GM12878 (cell line): ENCODE results near the gene PTPDC1. TPM values are rescaled to one million over a fixed set of nuclear protein-coding genes. Genes with fewer than 3 reads are reported as not detected.

Source experiments
- ATAC-seq: fragments of 200-7000 bp; cut with Tn5 transposase; 3 replicates; pipeline ENCODE4 v1.9.1; 2020; ENCODE audit warnings: mild to moderate bottlenecking, moderate library complexity
- BruUV-seq: library from RNA; stranded (reverse); fragments of 400-500 nt; replicated peaks from 2 replicates; lab custom pipeline; 2021; lab: Mats Ljungman, UMichigan
- CTCF ChIA-PET: fragments of 300-600 bp; sonication (Branson Sonifier 250); formaldehyde crosslinking; extraction: SDS; loops from one replicate; lab custom pipeline; 2021; ENCODE audit warnings: inconsistent platforms; lab: Yijun Ruan, JAX
- POLR2A ChIA-PET: fragments of 350-600 bp; formaldehyde crosslinking; extraction: SDS; loops from one replicate; lab custom pipeline; 2021; ENCODE audit warnings: inconsistent platforms; lab: Charles Lee
- RAD21 ChIA-PET: fragments of 300-600 bp; sonication (Branson Sonifier 250); formaldehyde crosslinking; loops from one replicate; lab custom pipeline; 2023; ENCODE audit warnings: antibody characterized with exemption; ENCODE audit not compliant: unreplicated experiment; lab: Charles Lee
- SMC1A ChIA-PET: fragments of 300-600 bp; sonication (Branson Sonifier 250); formaldehyde crosslinking; loops from one replicate; lab custom pipeline; 2023; ENCODE audit not compliant: unreplicated experiment, uncharacterized antibody; lab: Charles Lee
- DNase-seq: peaks from one replicate; pipeline ENCODE4 v3.0.0-alpha.2; 2011; ENCODE audit warnings: low read depth, low spot score
- FAIRE-seq: peaks from 3 replicates; lab custom pipeline; 2011; peaks lifted over from hg19 to GRCh38; lab: Jason Lieb, UNC
- H2AFZ ChIP-seq: 2 replicates; pipeline ENCODE4 v1.6.0; 2011; ENCODE audit warnings: low read depth, low read length, control low read depth; ENCODE audit not compliant: control insufficient read depth
- H3K27ac ChIP-seq: 2 replicates; pipeline ENCODE4 v1.5.1; 2011; ENCODE audit warnings: control low read depth; ENCODE audit not compliant: control insufficient read depth, insufficient read depth
- H3K27me3 ChIP-seq, 2 experiments: replicated peaks in 1 of 2; 2 replicates each; pipeline versions ENCODE4 v1.6.0 to v1.6.1; 2011; ENCODE audit warnings: low read length in 1 of 2; ENCODE audit not compliant: control insufficient read depth in 2 of 2, insufficient read depth in 2 of 2
- H3K36me3 ChIP-seq, 2 experiments: 2 replicates each; pipeline ENCODE4 v1.5.1; 2011; ENCODE audit warnings: low read length in 1 of 2; ENCODE audit not compliant: control insufficient read depth in 2 of 2, insufficient read depth in 2 of 2
- H3K4me1 ChIP-seq: 2 replicates; pipeline ENCODE4 v1.6.1; 2011; ENCODE audit warnings: mild to moderate bottlenecking, low read length, moderate library complexity, mixed read lengths; ENCODE audit not compliant: control insufficient read depth, insufficient read depth
- H3K4me2 ChIP-seq: 2 replicates; pipeline ENCODE4 v1.6.0; 2011; ENCODE audit warnings: control low read depth; ENCODE audit not compliant: control insufficient read depth, insufficient read depth
- H3K4me3 ChIP-seq: fragments of 200-600 bp; sonication (generic); 2 replicates; pipeline ENCODE4 v1.5.1; 2016
- H3K79me2 ChIP-seq: 2 replicates; pipeline ENCODE4 v1.6.0; 2011; ENCODE audit warnings: low read length; ENCODE audit not compliant: control insufficient read depth, insufficient read depth
- H3K9ac ChIP-seq: 2 replicates; pipeline ENCODE4 v1.8.0; 2011; ENCODE audit warnings: low read length, control low read depth, mixed read lengths; ENCODE audit not compliant: control insufficient read depth, insufficient read depth
- H3K9me3 ChIP-seq: replicated peaks from 3 replicates; pipeline ENCODE4 v1.5.1; 2011; ENCODE audit warnings: mild to moderate bottlenecking, low read length; ENCODE audit not compliant: control insufficient read depth, insufficient read depth
- H4K20me1 ChIP-seq: 2 replicates; pipeline ENCODE4 v1.6.0; 2011; ENCODE audit not compliant: control insufficient read depth, insufficient read depth
- BCL11A ChIP-seq: IDR thresholded peaks from 2 replicates; pipeline ENCODE4 v1.6.1; 2011; ENCODE audit warnings: low read depth, low read length
- CBX5 ChIP-seq: sonication (generic); IDR thresholded peaks from 2 replicates; pipeline ENCODE4 v1.6.1; 2016; ENCODE audit warnings: low read depth, moderate library complexity, mild to moderate bottlenecking, inconsistent platforms
- CHD2 ChIP-seq: IDR thresholded peaks from 2 replicates; pipeline ENCODE4 v1.6.1; 2011; ENCODE audit warnings: low read depth, low read length, improper control_type of control experiment, borderline replicate concordance
- CHD4 ChIP-seq: fragments of 200-600 bp; sonication (generic); IDR thresholded peaks from 2 replicates; pipeline ENCODE4 v1.6.1; 2016; ENCODE audit warnings: mild to moderate bottlenecking
- EZH2 ChIP-seq: IDR thresholded peaks from 2 replicates; pipeline ENCODE4 v1.6.1; 2012; ENCODE audit warnings: low read depth, mild to moderate bottlenecking, control low read depth, inconsistent platforms, low read length, borderline replicate concordance; ENCODE audit not compliant: control insufficient read depth
- MEF2A ChIP-seq: IDR thresholded peaks from 2 replicates; pipeline ENCODE4 v1.6.1; 2011; ENCODE audit warnings: low read depth, mild to moderate bottlenecking, low read length, moderate library complexity; ENCODE audit not compliant: insufficient read depth
- MYC ChIP-seq: IDR thresholded peaks from 2 replicates; pipeline ENCODE4 v1.6.1; 2011; ENCODE audit warnings: mild to moderate bottlenecking, low read length, moderate library complexity, inconsistent platforms; ENCODE audit not compliant: insufficient read depth, insufficient replicate concordance, insufficient read length, severe bottlenecking
- NR2C2 ChIP-seq: IDR thresholded peaks from 2 replicates; pipeline ENCODE4 v1.6.1; 2011; ENCODE audit warnings: borderline replicate concordance, low read depth; ENCODE audit not compliant: control insufficient read depth, insufficient read length
- PML ChIP-seq: IDR thresholded peaks from 2 replicates; pipeline ENCODE4 v1.6.1; 2012; ENCODE audit warnings: low read length, inconsistent platforms
- STAT1 ChIP-seq: fragments of 450-650 bp; conservative IDR thresholded peaks from 2 replicates; pipeline ENCODE4 v1.6.1; 2014; ENCODE audit warnings: antibody characterized with exemption, mild to moderate bottlenecking
- WRNIP1 ChIP-seq: IDR thresholded peaks from 2 replicates; pipeline ENCODE4 v1.6.1; 2011; ENCODE audit warnings: low read depth, low read length, improper control_type of control experiment, borderline replicate concordance
- ZNF207 ChIP-seq: fragments of 450-650 bp; IDR thresholded peaks from 2 replicates; pipeline ENCODE4 v1.6.1; 2014; ENCODE audit warnings: antibody characterized with exemption, mild to moderate bottlenecking, borderline replicate concordance
- WGBS: methylation state at CpG from one replicate; pipeline ENCODE4 v1.1.6; 2016; ENCODE audit warnings: low lambda C conversion rate; ENCODE audit not compliant: insufficient replicate concordance, insufficient coverage; ENCODE audit errors: missing lambda C conversion rate; 5-methylcytosine and 5-hydroxymethylcytosine counted together
- in situ Hi-C: fragments of 300-500 bp; cut with MboI; formaldehyde crosslinking; loops from 9 replicates; pipeline ENCODE4 v1.14.3; 2018; ENCODE audit warnings: mixed read lengths
- intact Hi-C: fragments of 100-400 bp; cut with micrococcal nuclease; formaldehyde crosslinking; loops from one replicate; pipeline ENCODE4 v1.14.2; 2022; ENCODE audit not compliant: unreplicated experiment
- polyA plus RNA-seq, 11 experiments: library from polyadenylated mRNA; depleted of rRNA in 4 of 11; unstranded in 6 of 11; stranded (reverse) in 5 of 11; fragments of >200 nt; fragmentation: Nextera tagmentation in 4 of 11; fragmentation: Illumina TruSeq in 1 of 11; extraction: Ambion mirVana in 4 of 11; extraction: Trizol in 1 of 11; gene quantifications; 1 replicate in 1 of 11; 2 replicates in 10 of 11; pipeline versions ENCODE4 v1.2.1 to v1.2.3, GENCODE V29; 2011 to 2016; ENCODE audit warnings: inconsistent platforms in 2 of 11, missing spikeins in 2 of 11, low read depth in 1 of 11
- total RNA-seq, 4 experiments: library from RNA; depleted of rRNA in 3 of 4; stranded (reverse); fragments of >200 nt in 3 of 4; fragmentation: Illumina TruSeq in 1 of 4; extraction: Trizol in 1 of 4; gene quantifications; 2 replicates each; pipeline versions ENCODE4 v1.2.1 to v1.2.3, GENCODE V29; 2013 to 2021
- TF ChIP-seq, protein P1 (sequence below): fragments of 150-350 bp; IDR thresholded peaks from 2 replicates; pipeline ENCODE4 v1.6.1; 2014; ENCODE audit warnings: mild to moderate bottlenecking, low read depth, low read length
- TF ChIP-seq, protein P2 (sequence below): fragments of 450-650 bp; IDR thresholded peaks from 2 replicates; pipeline ENCODE4 v1.6.1; 2017; ENCODE audit warnings: borderline replicate concordance
- TF ChIP-seq, protein P3 (sequence below): IDR thresholded peaks from 2 replicates; pipeline ENCODE4 v1.6.1; 2011; ENCODE audit warnings: low read depth, low read length, improper control_type of control experiment, borderline replicate concordance
- TF ChIP-seq, protein P4 (sequence below): fragments of 450-650 bp; formaldehyde crosslinking; IDR thresholded peaks from 2 replicates; pipeline ENCODE4 v1.5.0; 2022; ENCODE audit warnings: mild to moderate bottlenecking, missing genetic modification characterization

Gene PTPDC1
- total and polyA plus RNA-seq, 10 of the 15 experiments (the other 5 are each of a cell fraction or from before 2014, with no cell fraction given): 1.2 to 4.5 (median 2.9) TPM

- H3K9ac ChIP-seq: no peak overlapping the region
Measured at GRCh38 chr9:94134629-94135028, 50.4 kb downstream of the PTPDC1 start.

More at GRCh38 chr9:94134629-94135028, 50.4 kb downstream of the PTPDC1 start:
- no peaks in the 10 kb centered on the region for H3K79me2 ChIP-seq
- POLR2A ChIA-PET: no interaction called here
- TF ChIP-seq BCL11A (no peak), NR2C2 (no peak), CHD2 (no peak), WRNIP1 (no peak), MYC (no peak), MEF2A (no peak), STAT1 (no peak), EZH2 (no peak), CHD4 (no peak), ZNF207 (no peak), CBX5 (no peak), PML (no peak)
- TF ChIP-seq, protein P1, sequence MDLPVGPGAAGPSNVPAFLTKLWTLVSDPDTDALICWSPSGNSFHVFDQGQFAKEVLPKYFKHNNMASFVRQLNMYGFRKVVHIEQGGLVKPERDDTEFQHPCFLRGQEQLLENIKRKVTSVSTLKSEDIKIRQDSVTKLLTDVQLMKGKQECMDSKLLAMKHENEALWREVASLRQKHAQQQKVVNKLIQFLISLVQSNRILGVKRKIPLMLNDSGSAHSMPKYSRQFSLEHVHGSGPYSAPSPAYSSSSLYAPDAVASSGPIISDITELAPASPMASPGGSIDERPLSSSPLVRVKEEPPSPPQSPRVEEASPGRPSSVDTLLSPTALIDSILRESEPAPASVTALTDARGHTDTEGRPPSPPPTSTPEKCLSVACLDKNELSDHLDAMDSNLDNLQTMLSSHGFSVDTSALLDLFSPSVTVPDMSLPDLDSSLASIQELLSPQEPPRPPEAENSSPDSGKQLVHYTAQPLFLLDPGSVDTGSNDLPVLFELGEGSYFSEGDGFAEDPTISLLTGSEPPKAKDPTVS: no peak
- TF ChIP-seq, protein P2, sequence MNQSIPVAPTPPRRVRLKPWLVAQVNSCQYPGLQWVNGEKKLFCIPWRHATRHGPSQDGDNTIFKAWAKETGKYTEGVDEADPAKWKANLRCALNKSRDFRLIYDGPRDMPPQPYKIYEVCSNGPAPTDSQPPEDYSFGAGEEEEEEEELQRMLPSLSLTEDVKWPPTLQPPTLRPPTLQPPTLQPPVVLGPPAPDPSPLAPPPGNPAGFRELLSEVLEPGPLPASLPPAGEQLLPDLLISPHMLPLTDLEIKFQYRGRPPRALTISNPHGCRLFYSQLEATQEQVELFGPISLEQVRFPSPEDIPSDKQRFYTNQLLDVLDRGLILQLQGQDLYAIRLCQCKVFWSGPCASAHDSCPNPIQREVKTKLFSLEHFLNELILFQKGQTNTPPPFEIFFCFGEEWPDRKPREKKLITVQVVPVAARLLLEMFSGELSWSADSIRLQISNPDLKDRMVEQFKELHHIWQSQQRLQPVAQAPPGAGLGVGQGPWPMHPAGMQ: no peak
- TF ChIP-seq, protein P3, sequence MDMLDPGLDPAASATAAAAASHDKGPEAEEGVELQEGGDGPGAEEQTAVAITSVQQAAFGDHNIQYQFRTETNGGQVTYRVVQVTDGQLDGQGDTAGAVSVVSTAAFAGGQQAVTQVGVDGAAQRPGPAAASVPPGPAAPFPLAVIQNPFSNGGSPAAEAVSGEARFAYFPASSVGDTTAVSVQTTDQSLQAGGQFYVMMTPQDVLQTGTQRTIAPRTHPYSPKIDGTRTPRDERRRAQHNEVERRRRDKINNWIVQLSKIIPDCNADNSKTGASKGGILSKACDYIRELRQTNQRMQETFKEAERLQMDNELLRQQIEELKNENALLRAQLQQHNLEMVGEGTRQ: no peak
- TF ChIP-seq, protein P4, sequence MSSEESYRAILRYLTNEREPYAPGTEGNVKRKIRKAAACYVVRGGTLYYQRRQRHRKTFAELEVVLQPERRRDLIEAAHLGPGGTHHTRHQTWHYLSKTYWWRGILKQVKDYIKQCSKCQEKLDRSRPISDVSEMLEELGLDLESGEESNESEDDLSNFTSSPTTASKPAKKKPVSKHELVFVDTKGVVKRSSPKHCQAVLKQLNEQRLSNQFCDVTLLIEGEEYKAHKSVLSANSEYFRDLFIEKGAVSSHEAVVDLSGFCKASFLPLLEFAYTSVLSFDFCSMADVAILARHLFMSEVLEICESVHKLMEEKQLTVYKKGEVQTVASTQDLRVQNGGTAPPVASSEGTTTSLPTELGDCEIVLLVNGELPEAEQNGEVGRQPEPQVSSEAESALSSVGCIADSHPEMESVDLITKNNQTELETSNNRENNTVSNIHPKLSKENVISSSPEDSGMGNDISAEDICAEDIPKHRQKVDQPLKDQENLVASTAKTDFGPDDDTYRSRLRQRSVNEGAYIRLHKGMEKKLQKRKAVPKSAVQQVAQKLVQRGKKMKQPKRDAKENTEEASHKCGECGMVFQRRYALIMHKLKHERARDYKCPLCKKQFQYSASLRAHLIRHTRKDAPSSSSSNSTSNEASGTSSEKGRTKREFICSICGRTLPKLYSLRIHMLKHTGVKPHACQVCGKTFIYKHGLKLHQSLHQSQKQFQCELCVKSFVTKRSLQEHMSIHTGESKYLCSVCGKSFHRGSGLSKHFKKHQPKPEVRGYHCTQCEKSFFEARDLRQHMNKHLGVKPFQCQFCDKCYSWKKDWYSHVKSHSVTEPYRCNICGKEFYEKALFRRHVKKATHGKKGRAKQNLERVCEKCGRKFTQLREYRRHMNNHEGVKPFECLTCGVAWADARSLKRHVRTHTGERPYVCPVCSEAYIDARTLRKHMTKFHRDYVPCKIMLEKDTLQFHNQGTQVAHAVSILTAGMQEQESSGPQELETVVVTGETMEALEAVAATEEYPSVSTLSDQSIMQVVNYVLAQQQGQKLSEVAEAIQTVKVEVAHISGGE (CRISPR knock-in tag): no peak
- TF ChIP-seq, all 136 proteins: peak for 0
- H3K27ac ChIP-seq: no peak overlapping the region
- in situ Hi-C loops: no loop called here
- BruUV-seq: no TSS peak
- no peak for ATAC-seq
- no peak overlapping the region for H3K4me2 ChIP-seq
- no peaks in the 10 kb centered on the region for H3K27me3 ChIP-seq
- DNase-seq: no peak
- H3K4me1 ChIP-seq: no peaks in the 10 kb centered on the region
- intact Hi-C loops: no loop called here
- peaks cover 1% of the 10 kb centered on the region; the same call in 1 of the 3 replicates for H3K9me3 ChIP-seq
- 61% methylated on average over 7 of the region's 7 CpGs for WGBS
- SMC1A ChIA-PET: no interaction called here
- H2AFZ ChIP-seq: no peak overlapping the region
- FAIRE-seq: no peak
- no peaks in the 10 kb centered on the region for H4K20me1 ChIP-seq
- H3K4me3 ChIP-seq: no peak overlapping the region
- CTCF ChIA-PET: no interaction called here
- RAD21 ChIA-PET: no interaction called here
- H3K36me3 ChIP-seq: no peaks in the 10 kb centered on the region
